Sigmoid colon (tissue), 7 donors: ENCODE results near the gene MRPL46. TPM values are rescaled to one million over a fixed set of nuclear protein-coding genes. Genes with fewer than 3 reads are reported as not detected.

Source experiments
- DNase-seq: peaks from one replicate; pipeline ENCODE4 v3.0.0-alpha.2; 2019
- H3K27ac ChIP-seq, 4 donors: fragments of 200-600 bp; sonication (generic); one replicate each; pipeline ENCODE4 v1.5.1; 2016 to 2019; ENCODE audit warnings: mild to moderate bottlenecking in 1 of 4
- H3K27me3 ChIP-seq, 3 donors: fragments of 200-600 bp; sonication (generic); one replicate each; pipeline ENCODE4 v1.5.1; 2019; ENCODE audit warnings: mild to moderate bottlenecking in 1 of 3
- H3K36me3 ChIP-seq, 4 donors: fragments of 200-600 bp; sonication (generic); one replicate each; pipeline ENCODE4 v1.5.1; 2016 to 2019
- H3K4me1 ChIP-seq, 4 donors: fragments of 200-600 bp; sonication (generic); one replicate each; pipeline ENCODE4 v1.5.1; 2017 to 2019
- H3K4me3 ChIP-seq, 4 donors: fragments of 200-600 bp; sonication (generic); one replicate each; pipeline ENCODE4 v1.5.1; 2017 to 2019; ENCODE audit warnings: mild to moderate bottlenecking in 2 of 4, moderate library complexity in 1 of 4
- H3K9me3 ChIP-seq, 4 donors: fragments of 200-600 bp in 3 of 4; sonication (generic) in 3 of 4; one replicate each; pipeline versions ENCODE4 v1.5.1 to v1.6.1; 2013 to 2019
- CTCF ChIP-seq, 4 experiments: fragments of 450-650 bp in 3 of 4; fragments of 200-600 bp in 1 of 4; IDR thresholded peaks; one replicate each; pipeline ENCODE4 v1.5.1; 2016 to 2019; ENCODE audit warnings: antibody characterized with exemption in 4 of 4, mild to moderate bottlenecking in 3 of 4, moderate library complexity in 2 of 4
- EP300 ChIP-seq, 4 donors: sonication (generic); formaldehyde crosslinking; IDR thresholded peaks; one replicate each; pipeline ENCODE4 v1.6.1; 2017; ENCODE audit warnings: antibody characterized with exemption in 4 of 4
- POLR2A ChIP-seq, 2 donors: fragments of 450-650 bp; IDR thresholded peaks; one replicate each; pipeline ENCODE4 v1.6.1; 2016; ENCODE audit warnings: antibody characterized with exemption in 2 of 2, mild to moderate bottlenecking in 2 of 2, moderate library complexity in 2 of 2
- POLR2AphosphoS5 ChIP-seq, 4 donors: sonication (generic); formaldehyde crosslinking; IDR thresholded peaks; one replicate each; pipeline ENCODE4 v1.6.1; 2017; ENCODE audit warnings: antibody characterized with exemption in 4 of 4
- WGBS, 2 donors: extraction: QIAGEN DNeasy Blood & Tissue Kit; methylation state at CpG; one replicate each; pipeline ENCODE4 v1.1.7; 2013; 5-methylcytosine and 5-hydroxymethylcytosine counted together
- intact Hi-C: fragments of 100-400 bp; cut with DNase I; formaldehyde crosslinking; loops from one replicate; pipeline ENCODE4 v1.15.1; 2023
- polyA plus RNA-seq, 3 donors: library from polyadenylated mRNA; stranded (reverse); fragments of 200-250 nt; gene quantifications; one replicate each; pipeline ENCODE4 v1.2.3, GENCODE V29; 2013
- total RNA-seq, 4 donors: library from RNA; depleted of rRNA; stranded (reverse); fragments of >200 nt; gene quantifications; one replicate each; pipeline ENCODE4 v1.1.0, GENCODE V29; 2016
- donor health status: healthy with polysubstance abuse.
- donor health status: Bipolar disorder and iron deficiency.
- donor health status: healthy.

MRPL46 gene
- total and polyA plus RNA-seq, 7 donors = 15.9 to 53.6 (median 45.8) TPM

GRCh38 chr15:88428805-88429605 is 38.2 kb downstream of the MRPL46 start:
- no peaks in the 10 kb centered on the region for H3K4me1 ChIP-seq
- intact Hi-C loops = no loop called here
- WGBS, 2 donors = 77 to 83% methylated on average over 12 of the region's 12 CpGs
- no peaks in the 10 kb centered on the region for H3K9me3 ChIP-seq
- H3K4me3 ChIP-seq = no peak overlapping the region
- no peaks in the 10 kb centered on the region for H3K36me3 ChIP-seq
- TF ChIP-seq CTCF (IDR thresholded peaks at IDR 0.05) (no peak), POLR2A (IDR thresholded peaks at IDR 0.05) (no peak), EP300 (IDR thresholded peaks at IDR 0.05) (no peak), POLR2AphosphoS5 (IDR thresholded peaks at IDR 0.05) (no peak)
- no peak for DNase-seq
- H3K27ac ChIP-seq = no peak overlapping the region
- H3K27me3 ChIP-seq = no peaks in the 10 kb centered on the region

- H3K4me3 ChIP-seq = no peak overlapping the region
- DNase-seq = no peak
- WGBS, 2 donors = 54 to 60% methylated on average over 9 of the region's 9 CpGs
- H3K36me3 ChIP-seq = no peaks in the 10 kb centered on the region
- no peaks in the 10 kb centered on the region for H3K27me3 ChIP-seq
- no peaks in the 10 kb centered on the region for H3K4me1 ChIP-seq
- no peaks in the 10 kb centered on the region for H3K9me3 ChIP-seq
- intact Hi-C loops = no loop called here
- no peak overlapping the region for H3K27ac ChIP-seq
- TF ChIP-seq EP300 (IDR thresholded peaks at IDR 0.05) (no peak), POLR2A (IDR thresholded peaks at IDR 0.05) (no peak), POLR2AphosphoS5 (IDR thresholded peaks at IDR 0.05) (no peak), CTCF (IDR thresholded peaks at IDR 0.05) (no peak)
These were observed 39.1 kb downstream of the MRPL46 start for GRCh38 chr15:88428053-88428452.

DNA sequence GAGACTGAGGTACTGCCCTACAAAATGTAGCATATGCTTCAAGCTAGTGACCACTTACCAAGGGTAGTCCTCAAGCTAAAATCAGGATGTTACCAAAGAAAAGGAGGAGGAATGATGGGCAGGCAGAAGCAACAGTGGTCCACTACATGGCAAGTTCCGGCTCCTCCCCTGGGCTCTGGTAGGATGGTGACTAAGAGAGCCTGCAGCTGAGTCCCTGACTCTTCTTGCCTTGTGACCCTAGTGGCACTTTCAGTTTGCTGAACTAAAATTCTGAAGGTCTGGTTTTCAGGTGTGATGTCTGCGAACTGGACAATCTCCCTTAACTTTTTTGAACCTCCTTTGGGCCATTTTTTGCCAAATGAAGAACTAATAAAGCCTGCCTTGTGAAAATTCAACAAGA is 40.9 kb downstream of the MRPL46 start:
- no peak overlapping the region for H3K27ac ChIP-seq
- TF ChIP-seq CTCF (IDR thresholded peaks at IDR 0.05) (no peak), EP300 (IDR thresholded peaks at IDR 0.05) (no peak), POLR2A (IDR thresholded peaks at IDR 0.05) (no peak), POLR2AphosphoS5 (IDR thresholded peaks at IDR 0.05) (no peak)
- no peaks in the 10 kb centered on the region for H3K27me3 ChIP-seq
- intact Hi-C loops = no loop called here
- H3K4me3 ChIP-seq = no peak overlapping the region
- 54 to 78% methylated on average over 2 of the region's 2 CpGs for WGBS, 2 donors
- DNase-seq = no peak
- no peaks in the 10 kb centered on the region for H3K36me3 ChIP-seq
- no peaks in the 10 kb centered on the region for H3K9me3 ChIP-seq
- H3K4me1 ChIP-seq = no peaks in the 10 kb centered on the region

DNA sequence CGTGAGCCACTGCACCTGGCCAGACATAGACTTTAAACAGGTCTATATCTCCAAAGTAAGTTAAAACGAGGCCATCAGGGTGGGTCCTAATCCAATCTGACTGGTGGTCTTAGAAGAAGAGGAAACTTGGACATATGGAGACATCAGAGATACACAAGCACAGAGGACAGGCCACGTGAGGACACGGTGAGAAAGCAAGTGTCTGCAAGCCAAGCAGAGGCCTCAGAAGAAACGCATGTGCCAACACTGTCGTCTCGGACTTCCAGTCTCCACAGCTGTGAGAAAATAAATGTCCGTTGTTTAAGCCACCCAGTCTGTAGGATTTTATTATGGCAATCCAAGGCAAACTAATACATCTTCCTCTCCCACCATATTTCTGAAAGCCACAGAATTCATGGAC is 43.9 kb downstream of the MRPL46 start:
- intact Hi-C loops = no loop called here
- Histone ChIP-seq H3K4me3 (no peak overlapping the region), H3K36me3 (no peaks in the 10 kb centered on the region), H3K9me3 (no peaks in the 10 kb centered on the region), H3K27me3 (no peaks in the 10 kb centered on the region), H3K27ac (no peak overlapping the region), H3K4me1 (no peaks in the 10 kb centered on the region)
- DNase-seq = no peak
- 77 to 85% methylated on average over 8 of the region's 8 CpGs for WGBS, 2 donors
- no peak for TF ChIP-seq CTCF (IDR thresholded peaks at IDR 0.05)
- no peak for TF ChIP-seq EP300 (IDR thresholded peaks at IDR 0.05)
- no peak for TF ChIP-seq POLR2AphosphoS5 (IDR thresholded peaks at IDR 0.05)
- no peak for TF ChIP-seq POLR2A (IDR thresholded peaks at IDR 0.05)

DNA sequence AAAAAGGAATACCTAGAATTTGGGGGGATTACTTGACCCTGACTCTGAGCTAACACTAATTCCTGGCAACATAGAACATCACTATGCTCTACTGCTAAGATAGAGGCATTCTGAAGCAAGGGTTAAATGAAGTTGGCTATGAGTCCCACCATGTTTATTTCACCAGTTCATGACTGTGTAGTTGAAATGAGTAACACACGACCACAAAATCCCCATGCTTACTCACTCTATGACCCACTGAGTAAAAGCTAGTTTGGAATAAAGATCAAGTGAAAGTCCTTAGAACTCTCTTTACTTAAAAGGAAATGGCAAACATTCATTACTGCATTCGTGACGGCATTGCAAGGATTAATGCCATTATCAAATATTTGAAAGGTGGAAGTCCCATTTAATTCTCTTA is 47.4 kb downstream of the MRPL46 start:
- TF ChIP-seq EP300 (IDR thresholded peaks at IDR 0.05) (no peak), POLR2AphosphoS5 (IDR thresholded peaks at IDR 0.05) (no peak)
- WGBS, 2 donors = 47 to 54% methylated on average over 3 of the region's 3 CpGs
- Histone ChIP-seq H3K4me3 (no peak overlapping the region), H3K36me3 (no peaks in the 10 kb centered on the region), H3K27ac (no peak overlapping the region), H3K9me3 (no peaks in the 10 kb centered on the region), H3K27me3 (no peaks in the 10 kb centered on the region), H3K4me1 (no peaks in the 10 kb centered on the region)
- DNase-seq = no peak
- intact Hi-C loops = no loop called here

Other genes starting within 250 kb of the MRPL46 start
- gene NTRK3, start 210.6 kb downstream of the MRPL46 start, total RNA-seq = 10 to 100 TPM in 1 of 4 donors, 1 to 10 TPM in 3; 3.3 to 13.0 (median 3.8) TPM
- gene NTRK3, start 210.6 kb downstream of the MRPL46 start, polyA plus RNA-seq = 1 to 10 TPM in 1 of 3 donors, not detected in 2; 1.1 TPM
- gene MRPS11, start 320 bp upstream of the MRPL46 start, total RNA-seq = 10 to 100 TPM; 18.8 to 46.0 (median 38.4) TPM
- 10 to 100 TPM; 56.6 to 84.6 (median 81.7) TPM for gene MRPS11, start 320 bp upstream of the MRPL46 start, polyA plus RNA-seq
- 10 to 100 TPM in 1 of 4 donors, 1 to 10 TPM in 3; 7.4 to 13.0 (median 8.8) TPM for gene DET1, start 79.3 kb upstream of the MRPL46 start, total RNA-seq
- gene DET1, start 79.3 kb upstream of the MRPL46 start, polyA plus RNA-seq = 1 to 10 TPM; 2.4 to 3.6 (median 2.8) TPM
- gene AEN, start 154.0 kb upstream of the MRPL46 start, total RNA-seq = 10 to 100 TPM in 2 of 4 donors, 1 to 10 TPM in 2; 5.8 to 18.3 (median 9.4) TPM
- 10 to 100 TPM in 1 of 3 donors, 1 to 10 TPM in 2; 4.2 to 19.7 (median 8.8) TPM for gene AEN, start 154.0 kb upstream of the MRPL46 start, polyA plus RNA-seq
- 10 to 100 TPM in 1 of 4 donors, 1 to 10 TPM in 3; 1.9 to 20.1 (median 6.4) TPM for gene ISG20, start 171.6 kb upstream of the MRPL46 start, total RNA-seq
- 100 to 1,000 TPM in 2 of 3 donors, 10 to 100 TPM in 1; 70.9 to 177 (median 153) TPM for gene ISG20, start 171.6 kb upstream of the MRPL46 start, polyA plus RNA-seq